T-helper 2 cell (primary cell): ENCODE measurements around the gene EIF2D.
"Not testable (repeated sequence)": the region's sequence is repeated elsewhere in the genome, so short reads cannot be mapped to it uniquely, and the experiment has no call there.

ENCODE experiments used
- DNase-seq, 5 experiments: peaks; one replicate each; pipeline versions ENCODE4 v3.0.0 to v3.0.0-alpha.2; 2012 to 2022

The EIF2D gene

GRCh38 chr1:206586501-206587445 lies 25.5 kb downstream of the EIF2D start:
- no peak for DNase-seq

GRCh38 chr1:206584683-206585082 lies 27.6 kb downstream of the EIF2D start:
- DNase-seq = no peak

- DNase-seq = peak; percentile 69 to 81 (median 76)
These were observed 28.3 kb downstream of the EIF2D start for GRCh38 chr1:206583707-206584648.

GRCh38 chr1:206582971-206583706 lies 29.1 kb downstream of the EIF2D start:
- peak in 2 of 5 experiments; percentile 40 to 48 for DNase-seq

GRCh38 chr1:206582537-206582936 lies 29.7 kb downstream of the EIF2D start:
- no peak for DNase-seq

GRCh38 chr1:206581571-206581981 lies 30.7 kb downstream of the EIF2D start:
- peak; percentile 32 to 87 (median 59) for DNase-seq

- not testable (repeated sequence) for DNase-seq
These were observed 31.2 kb downstream of the EIF2D start for GRCh38 chr1:206581114-206581497.

GRCh38 chr1:206580438-206581113 lies 31.7 kb downstream of the EIF2D start:
- DNase-seq = no peak

- peak; percentile 49 to 97 (median 79) for DNase-seq
These were observed 32.4 kb downstream of the EIF2D start for GRCh38 chr1:206579747-206580437.

- no peak for DNase-seq
These were observed 33.3 kb downstream of the EIF2D start for GRCh38 chr1:206578978-206579374.

GRCh38 chr1:206578068-206578977 lies 33.9 kb downstream of the EIF2D start:
- DNase-seq = peak in 1 of 5 experiments; percentile 87

- DNase-seq = no peak
These were observed 34.6 kb downstream of the EIF2D start for GRCh38 chr1:206577626-206578025.

GRCh38 chr1:206575894-206576737 lies 36.1 kb downstream of the EIF2D start:
- no peak for DNase-seq

GRCh38 chr1:206575165-206575893 lies 36.9 kb downstream of the EIF2D start:
- peak in 2 of 5 experiments; percentile 79 to 96 for DNase-seq

GRCh38 chr1:206573762-206574161 lies 38.5 kb downstream of the EIF2D start:
- DNase-seq = no peak

GRCh38 chr1:206573319-206573718 lies 38.9 kb downstream of the EIF2D start:
- DNase-seq = no peak

- DNase-seq = no peak
These were observed 39.4 kb downstream of the EIF2D start for GRCh38 chr1:206572835-206573234.

- DNase-seq = no peak
These were observed 41.7 kb downstream of the EIF2D start for GRCh38 chr1:206570529-206570928.
